Caco-2 (cell line): ENCODE measurements around the gene NR5A2. TPM values are rescaled to one million over a fixed set of nuclear protein-coding genes. Genes with fewer than 3 reads are reported as not detected.

Experiments
- BruUV-seq: library from RNA; stranded (reverse); fragments of 400-500 nt; replicated peaks from 2 replicates; lab custom pipeline; 2021; lab: Mats Ljungman, UMichigan
- CTCF ChIA-PET: fragments of 300-600 bp; sonication (Branson Sonifier 250); formaldehyde crosslinking; loops from one replicate; lab custom pipeline; 2022; ENCODE audit warnings: antibody characterized with exemption; lab: Charles Lee
- POLR2A ChIA-PET: fragments of 300-600 bp; sonication (Branson Sonifier 250); formaldehyde crosslinking; loops from one replicate; lab custom pipeline; 2022; ENCODE audit warnings: antibody characterized with exemption; lab: Charles Lee
- DNase-seq, 2 experiments: peaks; one replicate each; pipeline versions ENCODE4 v3.0.0 to v3.0.0-alpha.2; 2020 to 2022
- H3K27me3 ChIP-seq: replicated peaks from 2 replicates; pipeline ENCODE4 v1.6.0; 2011; ENCODE audit warnings: low read length; ENCODE audit not compliant: control insufficient read depth, insufficient read depth
- H3K36me3 ChIP-seq: 2 replicates; pipeline ENCODE4 v1.5.1; 2011; ENCODE audit warnings: low read length; ENCODE audit not compliant: control insufficient read depth, insufficient read depth
- H3K4me1 ChIP-seq: fragments of 250-450 bp; sonication (Bioruptor Pico); 2 replicates; pipeline ENCODE4 v1.5.1; 2020; ENCODE audit warnings: mild to moderate bottlenecking
- H3K4me3 ChIP-seq: 2 replicates; pipeline ENCODE4 v1.5.1; 2011; ENCODE audit warnings: low read depth, mild to moderate bottlenecking, control low read depth, low read length
- H3K9me3 ChIP-seq: fragments of 250-450 bp; sonication (Bioruptor Pico); 2 replicates; pipeline ENCODE4 v1.5.1; 2020; ENCODE audit warnings: mild to moderate bottlenecking, moderate library complexity
- H3K27ac Mint-ChIP-seq: one replicate; pipeline ENCODE4 v1.8.0; 2022; ENCODE audit warnings: mixed read lengths; ENCODE audit not compliant: unreplicated experiment
- H3K27me3 Mint-ChIP-seq: one replicate; pipeline ENCODE4 v1.8.0; 2022; ENCODE audit warnings: mixed read lengths; ENCODE audit not compliant: insufficient read depth, unreplicated experiment
- H3K36me3 Mint-ChIP-seq: one replicate; pipeline ENCODE4 v1.8.0; 2022; ENCODE audit warnings: mild to moderate bottlenecking, mixed read lengths; ENCODE audit not compliant: insufficient read depth, unreplicated experiment
- H3K4me1 Mint-ChIP-seq: one replicate; pipeline ENCODE4 v1.8.0; 2022; ENCODE audit warnings: low read depth, mixed read lengths; ENCODE audit not compliant: unreplicated experiment
- H3K4me3 Mint-ChIP-seq: one replicate; pipeline ENCODE4 v1.8.0; 2022; ENCODE audit warnings: mild to moderate bottlenecking, moderate library complexity, mixed read lengths; ENCODE audit not compliant: unreplicated experiment
- H3K9me3 Mint-ChIP-seq: one replicate; pipeline ENCODE4 v1.8.0; 2022; ENCODE audit warnings: mixed read lengths; ENCODE audit not compliant: unreplicated experiment
- intact Hi-C: fragments of 100-400 bp; cut with micrococcal nuclease; formaldehyde crosslinking; loops from one replicate; pipeline ENCODE4 v1.10.0; 2022; ENCODE audit not compliant: unreplicated experiment
- total RNA-seq: library from RNA; stranded (reverse); gene quantifications from 2 replicates; pipeline ENCODE4 v1.2.3, GENCODE V29; 2022
- TF ChIP-seq, protein P1 (sequence below), 2 experiments: fragments of 200-600 bp in 1 of 2; IDR thresholded peaks; 1 replicate in 1 of 2; 2 replicates in 1 of 2; pipeline versions ENCODE4 v1.5.1 to v1.8.0; 2011 to 2022; ENCODE audit warnings: antibody characterized with exemption in 1 of 2, control low read depth in 1 of 2, inconsistent platforms in 1 of 2, low read depth in 1 of 2, low read length in 1 of 2, mild to moderate bottlenecking in 1 of 2, moderate library complexity in 1 of 2; ENCODE audit not compliant: insufficient read depth in 1 of 2, severe bottlenecking in 1 of 2, unreplicated experiment in 1 of 2

The NR5A2 gene
- total RNA-seq, 1 experiment from 2014 or later: 6.5 TPM

DNA sequence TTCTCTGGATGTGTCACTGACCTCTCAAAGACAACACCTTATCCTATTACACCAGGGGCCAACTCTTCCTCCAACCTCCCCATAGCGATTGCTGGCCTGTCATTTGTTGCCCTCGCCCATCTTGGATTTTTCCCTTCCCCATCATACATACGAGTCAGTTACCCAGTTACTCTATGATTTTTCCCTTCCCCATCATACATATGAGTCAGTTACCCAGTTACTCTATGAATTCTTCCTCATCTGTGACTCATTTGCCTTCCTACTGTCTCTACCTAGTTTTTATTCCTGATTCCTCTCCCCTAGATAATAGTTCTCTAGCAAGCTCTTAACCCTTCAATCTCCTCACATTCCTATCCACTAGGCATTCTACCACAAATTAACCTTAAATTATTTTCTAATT lies 178.8 kb downstream of the NR5A2 start:
- no peaks in the 10 kb centered on the region for H3K4me1 Mint-ChIP-seq
- TF ChIP-seq, protein P1, sequence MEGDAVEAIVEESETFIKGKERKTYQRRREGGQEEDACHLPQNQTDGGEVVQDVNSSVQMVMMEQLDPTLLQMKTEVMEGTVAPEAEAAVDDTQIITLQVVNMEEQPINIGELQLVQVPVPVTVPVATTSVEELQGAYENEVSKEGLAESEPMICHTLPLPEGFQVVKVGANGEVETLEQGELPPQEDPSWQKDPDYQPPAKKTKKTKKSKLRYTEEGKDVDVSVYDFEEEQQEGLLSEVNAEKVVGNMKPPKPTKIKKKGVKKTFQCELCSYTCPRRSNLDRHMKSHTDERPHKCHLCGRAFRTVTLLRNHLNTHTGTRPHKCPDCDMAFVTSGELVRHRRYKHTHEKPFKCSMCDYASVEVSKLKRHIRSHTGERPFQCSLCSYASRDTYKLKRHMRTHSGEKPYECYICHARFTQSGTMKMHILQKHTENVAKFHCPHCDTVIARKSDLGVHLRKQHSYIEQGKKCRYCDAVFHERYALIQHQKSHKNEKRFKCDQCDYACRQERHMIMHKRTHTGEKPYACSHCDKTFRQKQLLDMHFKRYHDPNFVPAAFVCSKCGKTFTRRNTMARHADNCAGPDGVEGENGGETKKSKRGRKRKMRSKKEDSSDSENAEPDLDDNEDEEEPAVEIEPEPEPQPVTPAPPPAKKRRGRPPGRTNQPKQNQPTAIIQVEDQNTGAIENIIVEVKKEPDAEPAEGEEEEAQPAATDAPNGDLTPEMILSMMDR (IDR thresholded peaks at IDR 0.05; ENCODE audit: insufficient read depth in 1 of 2, low read depth in 1 of 2, low read length in 1 of 2, severe bottlenecking in 1 of 2, unreplicated experiment in 1 of 2): no peak
- ChIA-PET CTCF (no interaction called here), POLR2A (no interaction called here)
- intact Hi-C loops: no loop called here
- Histone ChIP-seq H3K9me3 (no peaks in the 10 kb centered on the region), H3K36me3 (no peaks in the 10 kb centered on the region), H3K4me3 (no peak overlapping the region), H3K27me3 (no peaks in the 10 kb centered on the region), H3K4me1 (no peaks in the 10 kb centered on the region)
- H3K36me3 Mint-ChIP-seq: no peaks in the 10 kb centered on the region
- H3K9me3 Mint-ChIP-seq: no peaks in the 10 kb centered on the region
- no TSS peak for BruUV-seq
- no peak overlapping the region for H3K27ac Mint-ChIP-seq
- H3K27me3 Mint-ChIP-seq: no peaks in the 10 kb centered on the region
- no peak overlapping the region for H3K4me3 Mint-ChIP-seq
- DNase-seq: no peak

DNA sequence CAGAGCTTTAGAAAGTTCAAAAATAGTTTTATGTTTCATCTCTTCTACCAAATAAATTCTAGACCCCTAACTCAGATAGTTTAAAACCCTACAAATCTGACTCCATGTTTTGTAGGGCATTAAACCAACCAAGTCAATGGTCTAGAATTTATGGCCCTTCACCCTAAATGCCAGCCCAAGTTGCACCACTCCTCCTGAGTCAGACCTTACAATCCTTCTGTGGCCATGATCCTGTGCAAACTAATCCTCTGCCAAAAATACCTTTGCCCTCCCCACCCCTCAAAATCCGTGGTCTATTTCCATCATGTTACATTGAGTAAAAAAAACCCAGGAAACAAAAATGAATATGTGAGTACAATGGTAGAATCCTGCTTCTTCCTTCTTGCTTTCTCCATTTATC lies 179.3 kb downstream of the NR5A2 start:
- TF ChIP-seq, protein P1 (IDR thresholded peaks at IDR 0.05; ENCODE audit: insufficient read depth in 1 of 2, low read depth in 1 of 2, low read length in 1 of 2, severe bottlenecking in 1 of 2, unreplicated experiment in 1 of 2): no peak
- ChIA-PET POLR2A (no interaction called here), CTCF (no interaction called here)
- intact Hi-C loops: no loop called here
- Mint-ChIP-seq H3K4me1 (no peaks in the 10 kb centered on the region), H3K9me3 (no peaks in the 10 kb centered on the region), H3K4me3 (no peak overlapping the region), H3K27me3 (no peaks in the 10 kb centered on the region), H3K27ac (no peak overlapping the region), H3K36me3 (no peaks in the 10 kb centered on the region)
- Histone ChIP-seq H3K4me1 (no peaks in the 10 kb centered on the region), H3K27me3 (no peaks in the 10 kb centered on the region), H3K9me3 (no peaks in the 10 kb centered on the region), H3K36me3 (no peaks in the 10 kb centered on the region), H3K4me3 (no peak overlapping the region)
- no TSS peak for BruUV-seq
- DNase-seq: no peak

DNA sequence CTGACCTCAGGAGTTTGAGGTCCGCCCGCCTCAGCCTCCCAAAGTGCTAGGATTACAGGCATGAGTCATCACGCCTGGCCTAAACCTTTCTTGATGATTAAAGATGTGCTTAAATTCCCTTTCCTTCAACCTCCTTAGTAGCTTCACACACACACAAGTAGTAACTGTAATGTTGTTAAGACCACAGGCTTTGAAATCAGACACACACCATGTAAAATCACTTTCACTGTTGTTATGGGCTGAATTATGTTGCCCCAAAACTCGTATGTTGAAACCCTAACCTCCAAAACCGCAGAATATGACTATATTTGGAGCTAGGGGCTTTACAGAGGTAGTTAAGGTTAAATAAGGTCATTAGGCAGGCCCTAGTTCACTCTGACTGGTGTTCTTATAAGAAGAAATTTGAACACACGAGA lies 180.2 kb downstream of the NR5A2 start:
- Histone ChIP-seq H3K36me3 (no peaks in the 10 kb centered on the region), H3K27me3 (no peaks in the 10 kb centered on the region), H3K4me3 (no peak overlapping the region), H3K9me3 (no peaks in the 10 kb centered on the region), H3K4me1 (no peaks in the 10 kb centered on the region)
- intact Hi-C loops: no loop called here
- Mint-ChIP-seq H3K4me3 (no peak overlapping the region), H3K4me1 (no peaks in the 10 kb centered on the region), H3K9me3 (no peaks in the 10 kb centered on the region), H3K27ac (no peak overlapping the region), H3K36me3 (no peaks in the 10 kb centered on the region), H3K27me3 (no peaks in the 10 kb centered on the region)
- BruUV-seq: no TSS peak
- ChIA-PET CTCF (no interaction called here), POLR2A (no interaction called here)
- TF ChIP-seq, protein P1 (IDR thresholded peaks at IDR 0.05; ENCODE audit: insufficient read depth in 1 of 2, low read depth in 1 of 2, low read length in 1 of 2, severe bottlenecking in 1 of 2, unreplicated experiment in 1 of 2): no peak
- DNase-seq: no peak
